Aorta (tissue), 5 donors: ENCODE measurements around the gene RNF212B. TPM values are rescaled to one million over a fixed set of nuclear protein-coding genes. Genes with fewer than 3 reads are reported as not detected.

Experiments
- ATAC-seq: fragments of 200-7000 bp; cut with Tn5 transposase; one replicate; pipeline ENCODE4 v1.9.1; 2022; ENCODE audit warnings: moderate library complexity; ENCODE audit not compliant: low FRiP score
- DNase-seq, 2 donors: peaks; one replicate each; pipeline ENCODE4 v3.0.0-alpha.2; 2020
- H3K27ac ChIP-seq, 2 donors: one replicate each; pipeline ENCODE4 v1.5.1; 2013; ENCODE audit warnings: low read length in 2 of 2, mild to moderate bottlenecking in 2 of 2, moderate library complexity in 2 of 2, control low read depth in 1 of 2, inconsistent platforms in 1 of 2, low read depth in 1 of 2
- H3K27me3 ChIP-seq, 2 donors: one replicate each; pipeline ENCODE4 v1.6.1; 2013; ENCODE audit warnings: control low read depth in 1 of 2, low read length in 1 of 2, mild to moderate bottlenecking in 1 of 2, moderate library complexity in 1 of 2; ENCODE audit not compliant: insufficient read depth in 2 of 2, control insufficient read depth in 1 of 2
- H3K36me3 ChIP-seq, 2 donors: one replicate each; pipeline ENCODE4 v1.6.1; 2013; ENCODE audit warnings: control low read depth in 1 of 2, low read length in 1 of 2, mild to moderate bottlenecking in 1 of 2; ENCODE audit not compliant: insufficient read depth in 2 of 2, control insufficient read depth in 1 of 2
- H3K4me1 ChIP-seq, 2 donors: one replicate each; pipeline ENCODE4 v1.6.1; 2013; ENCODE audit warnings: low read length in 2 of 2, control low read depth in 1 of 2, mild to moderate bottlenecking in 1 of 2, moderate library complexity in 1 of 2; ENCODE audit not compliant: insufficient read depth in 2 of 2, control insufficient read depth in 1 of 2
- H3K4me3 ChIP-seq, 2 donors: one replicate each; pipeline ENCODE4 v1.5.1; 2013; ENCODE audit warnings: low read length in 2 of 2, control low read depth in 1 of 2, mild to moderate bottlenecking in 1 of 2
- H3K9me3 ChIP-seq: one replicate; pipeline ENCODE4 v1.6.1; 2013; ENCODE audit warnings: mild to moderate bottlenecking, low read length; ENCODE audit not compliant: control insufficient read depth
- WGBS, 2 donors: extraction: QIAGEN DNeasy Blood & Tissue Kit; methylation state at CpG; one replicate each; pipeline ENCODE4 v1.1.7; 2013; 5-methylcytosine and 5-hydroxymethylcytosine counted together
- intact Hi-C, 2 donors: fragments of 100-400 bp; cut with DNase I; formaldehyde crosslinking; loops; one replicate each; pipeline versions ENCODE4 v1.14.2 to v1.15.0; 2022
- polyA plus RNA-seq, 2 donors: library from polyadenylated mRNA; stranded (reverse); fragments of 200-250 nt; gene quantifications; one replicate each; pipeline ENCODE4 v1.2.3, GENCODE V29; 2013
- total RNA-seq, 2 donors: library from RNA; stranded (reverse); fragmentation: NEBNext Ultra II Directional; extraction: Animal tissue kit (Norgen Biotek cat#: 25700); gene quantifications; one replicate each; pipeline ENCODE4 v1.2.1, GENCODE V29; 2021
- donor health status: healthy with polysubstance abuse.
- donor health status: Bipolar disorder and iron deficiency.
- donor health status: DM: no; HTN: no; CAD: no.
- donor health status: DM: no; HTN: no; CAD: no.
- donor health status: DM: yes; HTN: yes; CAD: no.

The RNF212B gene
- total and polyA plus RNA-seq, 4 donors: not detected

GRCh38 chr14:23320584-23321571 is 83.1 kb downstream of the RNF212B start, which contains the start of gene PABPN1:
TSS of gene PABPN1 (plus strand) at chr14:23321457. CDS start at chr14:23321470, 13 bp downstream.
- intact Hi-C loops: loop anchor here (1.0 to 10.0 kb wide), 5 partner anchors 35 to 244 kb away; partner anchors contain the start of genes AP1G2 (in 1 of the 2), EFS (in 1 of the 2), HOMEZ (in 1 of the 2) and NGDN (in 1 of the 2)
- peak; percentile 98 to 99 for DNase-seq
- WGBS, 2 donors: 3 to 4% methylated on average over 60 to 63 of the region's 63 CpGs

GRCh38 chr14:23321572-23322547 is 84.1 kb downstream of the RNF212B start:
- Histone ChIP-seq H3K9me3 (no peaks in the 10 kb centered on the region), H3K4me3 (peak overlapping the region; percentile 81 to 91), H3K27me3 (no peaks in the 10 kb centered on the region), H3K27ac (peak overlapping the region; percentile 66 to 73), H3K4me1 (no peaks in the 10 kb centered on the region), H3K36me3 (peaks cover 2 to 7% of the 10 kb centered on the region in 2 donors)
- ATAC-seq (peak; percentile 17), DNase-seq (peak; percentile 72 to 86)
- intact Hi-C loops: loop anchor here (5.0 to 10.0 kb wide), 4 partner anchors 45 to 243 kb away; partner anchors contain the start of genes AP1G2 (in 1 of the 2), EFS (in 1 of the 2), NGDN (in 1 of the 2) and THTPA (in 1 of the 2)
- WGBS, 2 donors: 1% methylated on average over 44 to 64 of the region's 64 CpGs

More at GRCh38 chr14:23320584-23321571, 83.1 kb downstream of the RNF212B start, which contains the start of gene PABPN1:
- H3K27me3 ChIP-seq: no peaks in the 10 kb centered on the region
- H3K4me3 ChIP-seq: peak within 1 kb of the TSS; percentile 81 to 91
- ATAC-seq: peak; percentile 98
- H3K27ac ChIP-seq: peak within 1 kb of the TSS; percentile 80 to 94
- H3K4me1 ChIP-seq: no peaks in the 10 kb centered on the region
- no peaks in the 10 kb centered on the region for H3K9me3 ChIP-seq
- H3K36me3 ChIP-seq: peaks cover 2 to 7% of the 10 kb centered on the region in 2 donors

Other genes with a start within 250 kb of the RNF212B start
- 1 to 10 TPM; 5.5 to 8.6 TPM for gene C14orf93, start 227.8 kb upstream of the RNF212B start, total RNA-seq
- gene C14orf93, start 227.8 kb upstream of the RNF212B start, polyA plus RNA-seq: 10 to 100 TPM in 1 of 2 donors, 1 to 10 TPM in 1; 8.8 to 11.0 TPM
- gene PSMB5, start 203.0 kb upstream of the RNF212B start, total RNA-seq: 10 to 100 TPM; 67.7 to 68.4 TPM
- gene PSMB5, start 203.0 kb upstream of the RNF212B start, polyA plus RNA-seq: 100 to 1,000 TPM; 103 to 116 TPM
- gene PSMB11, start 195.7 kb upstream of the RNF212B start, total RNA-seq: not detected
- not detected for gene PSMB11, start 195.7 kb upstream of the RNF212B start, polyA plus RNA-seq
- gene CDH24, start 180.4 kb upstream of the RNF212B start, total RNA-seq: 10 to 100 TPM in 1 of 2 donors, 1 to 10 TPM in 1; 3.4 to 11.4 TPM
- gene CDH24, start 180.4 kb upstream of the RNF212B start, polyA plus RNA-seq: 1 to 10 TPM in 1 of 2 donors, not detected in 1; 4.1 TPM
- 100 to 1,000 TPM; 134 to 183 TPM for gene ACIN1, start 142.8 kb upstream of the RNF212B start, total RNA-seq
- gene ACIN1, start 142.8 kb upstream of the RNF212B start, polyA plus RNA-seq: 100 to 1,000 TPM in 1 of 2 donors, 10 to 100 TPM in 1; 34.1 to 147 TPM
- 10 to 100 TPM; 37.6 to 41.4 TPM for gene C14orf119, start 142.4 kb upstream of the RNF212B start, total RNA-seq
- gene C14orf119, start 142.4 kb upstream of the RNF212B start, polyA plus RNA-seq: 10 to 100 TPM; 27.8 to 32.2 TPM
- gene CIROP, start 132.9 kb upstream of the RNF212B start, total RNA-seq: under 1 TPM in 1 of 2 donors, not detected in 1; 0.18 TPM
- gene CIROP, start 132.9 kb upstream of the RNF212B start, polyA plus RNA-seq: not detected
- gene CEBPE, start 118.7 kb upstream of the RNF212B start, total RNA-seq: under 1 TPM; 0.29 to 0.33 TPM
- under 1 TPM in 1 of 2 donors, not detected in 1; 0.13 TPM for gene CEBPE, start 118.7 kb upstream of the RNF212B start, polyA plus RNA-seq
- 10 to 100 TPM; 20.0 to 31.4 TPM for gene SLC7A8, start 54.3 kb upstream of the RNF212B start, total RNA-seq
- 10 to 100 TPM in 1 of 2 donors, 1 to 10 TPM in 1; 8.9 to 11.0 TPM for gene SLC7A8, start 54.3 kb upstream of the RNF212B start, polyA plus RNA-seq
- 10 to 100 TPM in 1 of 2 donors, 1 to 10 TPM in 1; 5.8 to 10.6 TPM for gene HOMEZ, start 48.2 kb downstream of the RNF212B start, total RNA-seq
- 1 to 10 TPM; 1.9 to 2.9 TPM for gene HOMEZ, start 48.2 kb downstream of the RNF212B start, polyA plus RNA-seq
- 10 to 100 TPM in 1 of 2 donors, 1 to 10 TPM in 1; 9.3 to 13.8 TPM for gene PPP1R3E, start 64.9 kb downstream of the RNF212B start, total RNA-seq
- gene PPP1R3E, start 64.9 kb downstream of the RNF212B start, polyA plus RNA-seq: 10 to 100 TPM in 1 of 2 donors, 1 to 10 TPM in 1; 4.9 to 13.3 TPM
- 10 to 100 TPM; 68.6 to 70.7 TPM for gene BCL2L2, start 68.9 kb downstream of the RNF212B start, total RNA-seq
- gene BCL2L2, start 68.9 kb downstream of the RNF212B start, polyA plus RNA-seq: 100 to 1,000 TPM in 1 of 2 donors, 10 to 100 TPM in 1; 66.1 to 114 TPM
- gene PABPN1, start 83.5 kb downstream of the RNF212B start, total RNA-seq: 100 to 1,000 TPM; 106 to 139 TPM
- 100 to 1,000 TPM in 1 of 2 donors, 10 to 100 TPM in 1; 57.0 to 226 TPM for gene PABPN1, start 83.5 kb downstream of the RNF212B start, polyA plus RNA-seq
- 10 to 100 TPM; 25.8 to 47.8 TPM for gene SLC22A17, start 115.0 kb downstream of the RNF212B start, total RNA-seq
- gene SLC22A17, start 115.0 kb downstream of the RNF212B start, polyA plus RNA-seq: 10 to 100 TPM in 1 of 2 donors, 1 to 10 TPM in 1; 7.5 to 85.8 TPM
- gene EFS, start 127.2 kb downstream of the RNF212B start, total RNA-seq: 10 to 100 TPM; 19.7 to 24.5 TPM
- gene EFS, start 127.2 kb downstream of the RNF212B start, polyA plus RNA-seq: 10 to 100 TPM in 1 of 2 donors, 1 to 10 TPM in 1; 5.5 to 36.7 TPM
- gene IL25, start 134.9 kb downstream of the RNF212B start, total RNA-seq: not detected
- not detected for gene IL25, start 134.9 kb downstream of the RNF212B start, polyA plus RNA-seq
- gene CMTM5, start 139.1 kb downstream of the RNF212B start, total RNA-seq: 1 to 10 TPM in 1 of 2 donors, not detected in 1; 4.1 TPM
- gene CMTM5, start 139.1 kb downstream of the RNF212B start, polyA plus RNA-seq: 1 to 10 TPM in 1 of 2 donors, under 1 TPM in 1; 0.50 to 1.5 TPM
- gene MYH6, start 170.3 kb downstream of the RNF212B start, total RNA-seq: not detected
- gene MYH6, start 170.3 kb downstream of the RNF212B start, polyA plus RNA-seq: 10 to 100 TPM in 1 of 2 donors, under 1 TPM in 1; 0.67 to 11.5 TPM
- not detected for gene MYH7, start 197.7 kb downstream of the RNF212B start, total RNA-seq
- gene MYH7, start 197.7 kb downstream of the RNF212B start, polyA plus RNA-seq: 1 to 10 TPM in 1 of 2 donors, under 1 TPM in 1; 0.33 to 1.6 TPM
- 10 to 100 TPM; 30.8 to 34.5 TPM for gene NGDN, start 231.8 kb downstream of the RNF212B start, total RNA-seq
- gene NGDN, start 231.8 kb downstream of the RNF212B start, polyA plus RNA-seq: 10 to 100 TPM; 36.6 to 41.7 TPM